Osteocyte (in vitro differentiated cells): ENCODE data around the gene PHACTR3. TPM values are rescaled to one million over a fixed set of nuclear protein-coding genes. Genes with fewer than 3 reads are reported as not detected.

Experiments
- DNase-seq: peaks from one replicate; pipeline ENCODE4 v3.0.0; 2021; ENCODE audit warnings: mixed read lengths; ENCODE audit not compliant: unreplicated experiment; ENCODE audit errors: extremely low spot score
- H3K27ac Mint-ChIP-seq: one replicate; pipeline ENCODE4 v1.8.0; 2021; ENCODE audit warnings: mild to moderate bottlenecking, mixed read lengths; ENCODE audit not compliant: unreplicated experiment
- H3K27me3 Mint-ChIP-seq: one replicate; pipeline ENCODE4 v1.8.0; 2021; ENCODE audit warnings: mixed read lengths; ENCODE audit not compliant: unreplicated experiment
- H3K36me3 Mint-ChIP-seq: one replicate; pipeline ENCODE4 v1.8.0; 2021; ENCODE audit warnings: mixed read lengths; ENCODE audit not compliant: unreplicated experiment
- H3K4me1 Mint-ChIP-seq: one replicate; pipeline ENCODE4 v1.8.0; 2021; ENCODE audit warnings: mixed read lengths; ENCODE audit not compliant: unreplicated experiment
- H3K4me3 Mint-ChIP-seq: one replicate; pipeline ENCODE4 v1.8.0; 2021; ENCODE audit warnings: mild to moderate bottlenecking, moderate library complexity, mixed read lengths; ENCODE audit not compliant: unreplicated experiment
- H3K9me3 Mint-ChIP-seq: one replicate; pipeline ENCODE4 v1.8.0; 2021; ENCODE audit warnings: mixed read lengths; ENCODE audit not compliant: unreplicated experiment
- total RNA-seq: library from RNA; stranded (reverse); gene quantifications from 2 replicates; pipeline ENCODE4 v1.2.1, GENCODE V29; 2021
- TF ChIP-seq, protein P1 (sequence below): fragments of 200-600 bp; sonication (generic); IDR thresholded peaks from 2 replicates; pipeline ENCODE4 v1.5.0; 2021; ENCODE audit warnings: antibody characterized with exemption, mild to moderate bottlenecking, moderate library complexity

PHACTR3 gene
- total RNA-seq, 1 donor from 2014 or later, result not detected

DNA sequence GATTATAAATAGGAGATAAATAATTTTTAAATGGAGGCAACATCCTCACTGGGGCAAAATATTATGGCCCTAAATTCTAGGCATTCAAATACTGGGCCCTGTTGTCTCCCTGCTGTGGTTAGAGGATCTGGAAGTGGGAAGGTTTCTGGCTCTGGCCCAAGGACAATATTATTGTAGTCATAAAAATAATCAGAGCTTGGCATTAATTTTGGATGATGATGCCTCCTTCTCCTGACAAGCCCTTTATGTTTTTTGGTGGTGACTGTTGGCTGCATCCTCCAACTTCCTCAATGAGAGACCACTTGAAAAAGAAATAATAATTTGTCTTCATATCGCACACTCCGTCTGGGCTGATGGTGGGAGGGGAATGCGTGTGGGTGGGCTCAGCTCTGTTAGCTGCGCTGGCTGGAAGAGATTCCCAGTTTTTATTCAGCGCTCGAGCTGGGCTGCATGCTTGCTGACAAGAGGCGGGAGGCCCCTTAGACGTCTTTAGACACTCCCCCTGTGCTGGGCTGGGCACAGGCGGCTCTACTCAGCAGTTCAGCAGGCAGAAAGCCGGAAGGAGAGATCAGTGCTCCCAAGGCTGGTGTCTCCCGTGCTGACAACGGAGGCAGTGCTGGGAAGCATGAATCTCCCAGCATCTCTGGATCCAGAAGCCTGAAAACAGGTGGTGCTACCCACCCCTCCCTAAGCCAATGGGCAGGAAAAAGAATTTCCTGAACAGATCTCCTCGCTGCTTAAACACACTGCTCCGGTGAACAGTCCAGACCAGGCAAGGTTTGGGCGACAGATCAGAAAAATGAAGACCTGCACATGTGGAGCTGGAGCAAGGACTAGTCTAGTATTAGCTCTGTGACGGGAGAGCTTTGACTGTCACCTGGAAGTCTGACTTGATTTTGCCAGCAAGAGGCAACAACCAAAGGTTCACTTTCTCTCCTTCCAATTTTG lies 231.4 kb downstream of the PHACTR3 start:
- TF ChIP-seq, protein P1, sequence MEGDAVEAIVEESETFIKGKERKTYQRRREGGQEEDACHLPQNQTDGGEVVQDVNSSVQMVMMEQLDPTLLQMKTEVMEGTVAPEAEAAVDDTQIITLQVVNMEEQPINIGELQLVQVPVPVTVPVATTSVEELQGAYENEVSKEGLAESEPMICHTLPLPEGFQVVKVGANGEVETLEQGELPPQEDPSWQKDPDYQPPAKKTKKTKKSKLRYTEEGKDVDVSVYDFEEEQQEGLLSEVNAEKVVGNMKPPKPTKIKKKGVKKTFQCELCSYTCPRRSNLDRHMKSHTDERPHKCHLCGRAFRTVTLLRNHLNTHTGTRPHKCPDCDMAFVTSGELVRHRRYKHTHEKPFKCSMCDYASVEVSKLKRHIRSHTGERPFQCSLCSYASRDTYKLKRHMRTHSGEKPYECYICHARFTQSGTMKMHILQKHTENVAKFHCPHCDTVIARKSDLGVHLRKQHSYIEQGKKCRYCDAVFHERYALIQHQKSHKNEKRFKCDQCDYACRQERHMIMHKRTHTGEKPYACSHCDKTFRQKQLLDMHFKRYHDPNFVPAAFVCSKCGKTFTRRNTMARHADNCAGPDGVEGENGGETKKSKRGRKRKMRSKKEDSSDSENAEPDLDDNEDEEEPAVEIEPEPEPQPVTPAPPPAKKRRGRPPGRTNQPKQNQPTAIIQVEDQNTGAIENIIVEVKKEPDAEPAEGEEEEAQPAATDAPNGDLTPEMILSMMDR, result no peak
- H3K27me3 Mint-ChIP-seq, result peaks cover 7% of the 10 kb centered on the region
- peak overlapping the region; percentile 56 for H3K4me3 Mint-ChIP-seq
- H3K36me3 Mint-ChIP-seq, result no peaks in the 10 kb centered on the region
- DNase-seq, result peak; percentile 85
- no peaks in the 10 kb centered on the region for H3K9me3 Mint-ChIP-seq
- H3K4me1 Mint-ChIP-seq, result peaks cover 18% of the 10 kb centered on the region
- peak overlapping the region; percentile 12 for H3K27ac Mint-ChIP-seq

DNA sequence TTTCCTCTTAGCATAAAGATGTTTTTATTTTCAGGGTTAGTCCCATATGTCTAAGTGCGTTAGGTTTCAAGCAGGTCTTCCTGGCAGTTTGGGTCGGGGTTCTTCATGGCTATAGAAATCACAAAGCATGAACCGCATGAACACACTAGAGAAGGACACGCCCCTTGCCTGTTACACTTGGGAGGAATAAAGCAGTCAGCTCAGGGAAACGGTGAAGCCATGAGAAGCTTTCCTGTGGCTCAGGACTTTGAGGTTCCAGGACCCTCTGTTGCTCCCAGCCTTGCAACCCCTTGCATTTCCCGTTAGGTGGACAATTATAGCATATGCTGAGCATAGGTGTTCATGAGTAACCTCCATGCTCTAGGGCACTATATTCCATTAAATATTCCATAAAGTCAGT lies 232.4 kb downstream of the PHACTR3 start:
- no peak for DNase-seq
- no peak overlapping the region for H3K4me3 Mint-ChIP-seq
- H3K27me3 Mint-ChIP-seq, result peaks cover 7% of the 10 kb centered on the region
- H3K9me3 Mint-ChIP-seq, result no peaks in the 10 kb centered on the region
- no peaks in the 10 kb centered on the region for H3K36me3 Mint-ChIP-seq
- TF ChIP-seq, protein P1, result no peak
- no peak overlapping the region for H3K27ac Mint-ChIP-seq
- peaks cover 18% of the 10 kb centered on the region for H3K4me1 Mint-ChIP-seq

DNA sequence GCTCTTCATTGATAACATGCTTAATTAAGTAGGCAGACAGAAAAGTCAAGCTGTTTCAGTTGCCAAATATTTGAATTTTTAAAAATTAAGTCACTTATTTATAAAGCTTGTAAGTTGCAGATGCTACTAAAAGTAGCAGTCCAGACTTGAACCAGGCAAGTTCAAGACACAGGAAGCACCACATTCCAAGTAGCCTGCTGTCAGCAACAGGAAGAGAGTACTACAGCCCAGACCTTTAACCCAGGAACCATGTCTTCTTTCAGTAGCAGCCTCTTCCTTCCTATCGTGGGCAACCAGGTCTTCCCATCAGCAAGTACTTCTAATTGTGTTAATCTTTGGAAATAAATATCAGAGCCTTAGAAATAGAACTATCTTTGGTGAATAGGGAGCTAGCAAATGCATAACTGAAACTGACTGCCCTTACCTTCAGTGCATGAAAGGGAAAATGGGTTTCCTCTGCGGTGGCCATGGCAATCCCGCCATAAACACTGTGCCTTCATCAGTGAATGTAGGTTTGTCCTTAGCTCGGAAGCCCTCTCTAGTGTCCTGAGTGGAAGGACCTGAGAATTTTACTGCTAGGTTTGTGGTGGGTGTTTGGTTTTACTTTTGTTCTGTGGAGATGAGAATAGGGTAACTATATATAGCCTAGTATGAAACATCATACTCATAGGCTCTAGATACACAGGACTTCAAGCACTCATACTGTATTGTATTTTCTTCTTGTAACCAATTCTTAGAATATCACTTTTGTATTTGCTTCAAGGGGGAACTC lies 233.5 kb downstream of the PHACTR3 start:
- H3K4me3 Mint-ChIP-seq, result no peak overlapping the region
- peaks cover 9% of the 10 kb centered on the region for H3K27me3 Mint-ChIP-seq
- H3K36me3 Mint-ChIP-seq, result no peaks in the 10 kb centered on the region
- H3K27ac Mint-ChIP-seq, result no peak overlapping the region
- peaks cover 18% of the 10 kb centered on the region for H3K4me1 Mint-ChIP-seq
- TF ChIP-seq, protein P1, result no peak
- no peaks in the 10 kb centered on the region for H3K9me3 Mint-ChIP-seq
- no peak for DNase-seq

DNA sequence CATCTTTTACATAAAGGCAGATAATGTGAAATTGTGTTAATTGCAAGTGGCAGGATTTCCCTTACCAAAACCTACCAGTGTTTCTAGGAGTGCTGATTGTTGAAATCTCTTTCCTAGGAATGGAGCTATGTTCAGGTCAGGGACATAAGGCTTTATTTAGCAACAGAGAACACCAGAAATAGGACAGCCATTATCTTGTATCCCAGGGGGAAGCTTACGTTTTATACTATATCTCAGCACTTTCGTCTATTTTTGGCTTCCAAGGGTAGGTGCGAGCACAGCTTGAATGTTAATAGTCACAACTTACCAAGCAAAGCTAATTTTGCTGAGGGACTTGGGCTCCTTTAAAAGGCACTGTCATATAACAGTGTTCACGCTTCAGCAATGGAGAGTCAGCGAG lies 235.1 kb downstream of the PHACTR3 start:
- no peak for DNase-seq
- TF ChIP-seq, protein P1, result no peak
- Mint-ChIP-seq H3K4me3 (no peak overlapping the region), H3K4me1 (peaks cover 18% of the 10 kb centered on the region), H3K9me3 (no peaks in the 10 kb centered on the region), H3K27me3 (peaks cover 17% of the 10 kb centered on the region), H3K27ac (no peak overlapping the region), H3K36me3 (no peaks in the 10 kb centered on the region)

DNA sequence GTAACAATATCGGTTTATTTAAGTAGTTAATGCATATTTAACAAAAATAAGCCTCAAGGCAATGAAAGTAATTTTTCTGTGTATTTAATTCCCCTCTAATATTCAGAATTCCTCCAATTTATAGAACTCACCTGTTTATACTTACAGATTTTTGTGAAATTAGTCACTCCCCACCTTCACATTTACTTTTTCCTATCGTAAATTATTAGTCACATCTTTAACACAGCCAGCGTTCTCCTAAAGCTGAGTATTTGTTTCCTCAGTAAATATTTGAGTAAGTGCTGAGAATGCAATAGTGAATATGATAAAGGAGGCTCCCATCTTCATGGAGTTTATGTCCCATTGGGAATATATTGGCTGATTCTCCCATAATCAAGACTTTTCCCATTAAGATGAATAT lies 241.1 kb downstream of the PHACTR3 start:
- Mint-ChIP-seq H3K27ac (no peak overlapping the region), H3K27me3 (peaks cover 13% of the 10 kb centered on the region), H3K9me3 (no peaks in the 10 kb centered on the region), H3K4me1 (no peaks in the 10 kb centered on the region), H3K4me3 (no peak overlapping the region), H3K36me3 (no peaks in the 10 kb centered on the region)
- no peak for DNase-seq
- TF ChIP-seq, protein P1, result no peak
